ENCODE measurements around the gene ZNF581. TPM values are rescaled to one million over a fixed set of nuclear protein-coding genes. Genes with fewer than 3 reads are reported as not detected.

ZNF581 gene
- total RNA-seq, 1 donor from 2014 or later = 46.5 TPM

DNA sequence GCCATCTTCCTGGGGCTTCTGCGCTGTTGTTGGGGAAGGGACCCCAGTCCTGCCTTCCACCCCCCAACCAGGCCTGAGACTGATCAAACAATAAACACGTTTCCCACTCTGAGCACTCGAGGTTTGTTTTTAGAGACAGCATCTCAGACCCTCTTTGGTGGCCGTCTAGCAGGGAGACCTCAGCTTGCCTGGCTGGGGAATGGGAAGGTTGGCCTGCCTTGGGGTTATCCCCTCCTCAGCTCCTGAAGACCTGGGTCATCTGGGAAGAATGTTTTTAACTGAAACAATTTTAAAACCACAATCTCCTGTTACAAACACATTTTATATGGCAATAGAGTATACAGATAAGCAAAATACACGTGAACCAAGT is 2.0 kb downstream of the ZNF581 start:
- Mint-ChIP-seq H3K4me1 (peaks cover 69% of the 10 kb centered on the region), H3K27me3 (no peaks in the 10 kb centered on the region), H3K4me3 (peak overlapping the region; percentile 28), H3K27ac (peak overlapping the region; percentile 53), H3K9me3 (no peaks in the 10 kb centered on the region), H3K36me3 (ENCODE audit: low read depth) (peaks cover 28% of the 10 kb centered on the region)
- CTCF ChIA-PET = interaction anchor here (4.4 kb wide), 1 partner anchor 12 kb away, joined by 33 read pairs; no protein-coding TSS in a partner anchor
- TF ChIP-seq, protein P1, sequence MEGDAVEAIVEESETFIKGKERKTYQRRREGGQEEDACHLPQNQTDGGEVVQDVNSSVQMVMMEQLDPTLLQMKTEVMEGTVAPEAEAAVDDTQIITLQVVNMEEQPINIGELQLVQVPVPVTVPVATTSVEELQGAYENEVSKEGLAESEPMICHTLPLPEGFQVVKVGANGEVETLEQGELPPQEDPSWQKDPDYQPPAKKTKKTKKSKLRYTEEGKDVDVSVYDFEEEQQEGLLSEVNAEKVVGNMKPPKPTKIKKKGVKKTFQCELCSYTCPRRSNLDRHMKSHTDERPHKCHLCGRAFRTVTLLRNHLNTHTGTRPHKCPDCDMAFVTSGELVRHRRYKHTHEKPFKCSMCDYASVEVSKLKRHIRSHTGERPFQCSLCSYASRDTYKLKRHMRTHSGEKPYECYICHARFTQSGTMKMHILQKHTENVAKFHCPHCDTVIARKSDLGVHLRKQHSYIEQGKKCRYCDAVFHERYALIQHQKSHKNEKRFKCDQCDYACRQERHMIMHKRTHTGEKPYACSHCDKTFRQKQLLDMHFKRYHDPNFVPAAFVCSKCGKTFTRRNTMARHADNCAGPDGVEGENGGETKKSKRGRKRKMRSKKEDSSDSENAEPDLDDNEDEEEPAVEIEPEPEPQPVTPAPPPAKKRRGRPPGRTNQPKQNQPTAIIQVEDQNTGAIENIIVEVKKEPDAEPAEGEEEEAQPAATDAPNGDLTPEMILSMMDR (IDR thresholded peaks at IDR 0.05) = no peak
- POLR2A ChIA-PET = interaction anchor here (0.7 to 4.7 kb wide), 4 partner anchors 9 to 391 kb away, joined by 3 to 47 read pairs (median 4); partner anchors contain the start of genes HSPBP1 and U2AF2
- intact Hi-C loops (cut with micrococcal nuclease) = loop anchor here (10.0 kb wide), 2 partner anchors 669 to 1181 kb away; partner anchors contain the start of genes LENG9 and ZSCAN5A
- ATAC-seq (ENCODE audit: low read depth) (no peak), DNase-seq (no peak)

DNA sequence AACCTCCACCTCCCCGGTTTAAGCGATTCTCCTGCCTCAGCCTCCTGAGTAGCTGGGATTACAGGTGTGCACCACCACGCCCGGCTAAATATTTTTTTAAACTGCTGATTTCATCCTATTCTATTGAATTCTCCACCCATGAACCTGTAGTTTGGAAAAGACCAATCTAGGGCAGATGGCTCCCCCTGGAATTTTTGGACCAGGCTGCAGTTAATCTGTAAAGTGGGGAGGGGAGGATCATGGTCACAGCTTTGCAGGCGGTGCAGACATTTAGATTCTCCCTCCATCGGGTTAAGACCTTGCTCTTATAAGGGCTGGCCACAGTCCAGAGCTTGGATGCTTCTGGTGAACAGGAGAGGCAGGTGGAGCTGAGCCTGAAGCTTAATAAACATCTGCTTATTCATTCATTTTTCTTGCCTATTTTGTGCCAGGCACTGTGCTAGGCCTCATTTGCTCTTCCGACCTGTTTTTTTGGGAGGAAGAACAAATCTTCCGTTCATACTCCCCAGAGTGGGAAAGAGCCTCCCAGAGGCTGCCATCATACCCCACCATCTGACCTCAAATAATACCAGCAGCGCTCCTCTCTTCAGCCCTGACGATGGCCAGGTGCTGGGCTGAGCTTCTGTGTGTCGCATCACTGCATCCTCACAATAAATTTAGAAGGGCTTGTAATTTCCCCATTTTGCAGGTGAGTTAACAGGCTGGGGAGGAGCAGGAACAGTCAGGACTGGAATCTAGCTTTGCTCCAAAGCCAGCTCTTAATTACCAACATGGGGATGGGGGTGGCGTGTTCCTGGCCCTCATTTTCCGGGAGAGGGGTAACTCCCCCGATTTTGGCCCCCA is 3.7 kb downstream of the ZNF581 start:
- Mint-ChIP-seq H3K4me1 (peaks cover 62% of the 10 kb centered on the region), H3K9me3 (no peaks in the 10 kb centered on the region), H3K4me3 (peak overlapping the region; percentile 95), H3K27me3 (no peaks in the 10 kb centered on the region), H3K27ac (peak overlapping the region; percentile 95), H3K36me3 (ENCODE audit: low read depth) (peaks cover 36% of the 10 kb centered on the region)
- POLR2A ChIA-PET = interaction anchor here (0.6 to 4.7 kb wide), 13 partner anchors 10 to 1199 kb away, joined by 3 to 45 read pairs (median 10); partner anchors contain the start of genes FIZ1, LENG8, ZNF524 and ZNF628
- TF ChIP-seq, protein P1 (IDR thresholded peaks at IDR 0.05) = no peak
- intact Hi-C loops (cut with micrococcal nuclease) = loop anchor here (10.0 kb wide), 2 partner anchors 668 to 1182 kb away; partner anchors contain the start of genes LENG9 and ZSCAN5A
- CTCF ChIA-PET = interaction anchor here (0.8 to 4.4 kb wide), 3 partner anchors 10 to 47 kb away, joined by 3 to 33 read pairs (median 4); partner anchors contain the start of genes FIZ1 and ZNF524
- DNase-seq = no peak
- ATAC-seq (ENCODE audit: low read depth) = peak; percentile 22

DNA sequence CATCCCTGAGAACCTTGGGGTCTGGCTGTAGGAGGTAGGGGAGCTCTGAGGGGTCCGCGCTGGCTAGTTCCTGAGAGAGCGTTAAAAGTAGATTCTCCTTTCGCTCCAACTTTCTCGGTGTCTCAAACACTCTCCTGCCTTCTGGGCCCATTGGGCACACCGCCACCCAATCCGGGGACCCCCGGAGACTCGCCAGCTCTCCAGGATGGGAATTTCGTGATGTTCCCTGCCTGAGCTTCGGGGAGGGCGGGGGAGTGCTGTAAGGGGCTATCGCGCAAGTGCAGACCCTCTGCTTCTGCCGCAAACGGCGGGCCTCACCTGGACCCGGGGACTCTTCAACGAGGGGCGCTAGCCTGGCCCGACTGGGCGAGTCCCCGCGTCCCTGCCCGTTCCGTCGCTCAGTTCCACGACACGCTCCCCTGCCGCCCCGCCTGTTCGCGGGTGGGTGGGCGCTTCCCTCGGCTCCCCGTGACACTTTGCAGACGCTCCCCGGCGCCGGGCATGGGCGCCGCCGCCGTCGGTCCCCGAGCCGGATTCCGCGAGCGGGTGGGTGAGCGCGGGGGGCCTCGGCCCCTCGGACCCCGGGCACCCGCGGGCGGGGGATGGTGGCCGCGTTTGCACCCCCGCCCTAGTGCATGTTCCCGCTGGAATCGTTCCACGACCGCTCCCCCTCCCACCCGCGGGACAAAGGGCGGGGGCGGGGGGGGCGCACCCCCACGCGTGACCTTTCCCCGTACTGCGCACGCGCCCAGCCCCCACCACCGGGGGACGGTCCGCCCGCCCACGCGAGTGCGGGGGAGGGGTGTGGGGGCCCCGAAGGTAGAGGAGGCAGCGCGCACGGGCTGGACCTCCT is 4.5 kb downstream of the ZNF581 start, which contains the start of gene CCDC106:
Gene CCDC106 (plus strand): TSS at position 481 of the 853 bp plus-strand sequence. CDS start 835 bp downstream, outside the sequence.
- DNase-seq (peak; percentile 76), ATAC-seq (ENCODE audit: low read depth) (peak; percentile 23)
- H3K9me3 Mint-ChIP-seq = no peaks in the 10 kb centered on the region
- TF ChIP-seq, protein P1 (IDR thresholded peaks at IDR 0.05) = no peak
- CTCF ChIA-PET = interaction anchor here (1.0 to 4.4 kb wide), 2 partner anchors 11 to 15 kb away, joined by 4 to 33 read pairs; no protein-coding TSS in a partner anchor
- peaks cover 61% of the 10 kb centered on the region for H3K4me1 Mint-ChIP-seq
- POLR2A ChIA-PET = interaction anchor here (0.6 to 4.7 kb wide), 13 partner anchors 10 to 564 kb away, joined by 3 to 45 read pairs (median 10); partner anchors contain the start of genes FIZ1, HSPBP1, ZNF524 and ZNF628
- intact Hi-C loops (cut with micrococcal nuclease) = loop anchor here (10.0 kb wide), 2 partner anchors 667 to 1183 kb away; partner anchors contain the start of genes LENG9 and ZSCAN5A
- peak within 1 kb of the TSS; percentile 95 for H3K4me3 Mint-ChIP-seq
- peak within 1 kb of the TSS; percentile 95 for H3K27ac Mint-ChIP-seq
- peaks cover 39% of the 10 kb centered on the region for H3K36me3 Mint-ChIP-seq (ENCODE audit: low read depth)
- H3K27me3 Mint-ChIP-seq = no peaks in the 10 kb centered on the region

DNA sequence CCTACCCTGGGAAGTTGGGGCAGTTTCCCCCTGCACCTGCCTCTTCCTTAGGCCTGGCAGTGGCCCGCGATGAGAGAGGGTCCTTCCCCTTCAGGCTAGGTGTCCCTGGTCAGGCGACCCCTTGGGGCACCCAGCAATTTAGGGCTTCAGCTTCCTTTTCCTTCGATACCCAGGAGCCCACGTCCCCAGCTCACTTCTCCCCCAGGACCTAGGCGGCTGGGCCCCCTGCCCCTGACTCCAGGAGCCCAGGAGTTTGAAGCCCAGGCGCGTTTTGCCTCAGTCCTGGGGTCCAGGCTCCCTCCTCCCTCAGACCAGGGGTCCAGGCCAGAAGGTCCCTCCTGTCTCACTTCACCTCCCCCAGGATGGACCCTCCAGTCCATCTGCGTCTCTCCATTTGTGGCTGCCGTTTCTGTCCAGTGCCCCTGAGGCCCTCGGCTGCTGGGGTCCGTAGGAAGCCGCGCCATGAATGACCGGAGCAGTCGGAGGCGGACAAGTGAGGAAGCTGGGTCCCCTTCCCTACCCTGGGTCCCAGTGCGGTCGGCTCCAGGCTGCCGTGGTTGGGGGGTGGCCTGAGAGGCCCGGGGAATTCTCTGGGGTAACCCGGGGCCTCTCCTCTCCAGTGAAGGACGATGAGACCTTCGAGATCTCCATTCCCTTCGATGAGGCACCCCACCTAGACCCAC is 5.3 kb downstream of the ZNF581 start:
- TF ChIP-seq, protein P1 (IDR thresholded peaks at IDR 0.05) = no peak
- intact Hi-C loops (cut with micrococcal nuclease) = loop anchor here (10.0 kb wide), 2 partner anchors 666 to 1184 kb away; partner anchors contain the start of genes LENG9 and ZSCAN5A
- H3K9me3 Mint-ChIP-seq = no peaks in the 10 kb centered on the region
- no peak for DNase-seq
- POLR2A ChIA-PET = interaction anchor here (0.8 to 4.7 kb wide), 5 partner anchors 11 to 564 kb away, joined by 3 to 45 read pairs (median 5); partner anchors contain the start of genes FIZ1 and ZNF524
- CTCF ChIA-PET = interaction anchor here (0.7 to 1.7 kb wide), 2 partner anchors 16 to 145 kb away, joined by 3 to 4 read pairs; no protein-coding TSS in a partner anchor
- H3K27me3 Mint-ChIP-seq = no peaks in the 10 kb centered on the region
- peak overlapping the region; percentile 80 for H3K27ac Mint-ChIP-seq
- peaks cover 59% of the 10 kb centered on the region for H3K4me1 Mint-ChIP-seq
- peak overlapping the region; percentile 83 for H3K4me3 Mint-ChIP-seq
- no peak for ATAC-seq (ENCODE audit: low read depth)
- peaks cover 37% of the 10 kb centered on the region for H3K36me3 Mint-ChIP-seq (ENCODE audit: low read depth)
